Measurements from ENCODE around the gene HIBADH. TPM values are rescaled to one million over a fixed set of nuclear protein-coding genes. Genes with fewer than 3 reads are reported as not detected.

HIBADH gene
- total and polyA plus RNA-seq, 10 of the 15 experiments (the other 5 are each of a cell fraction or from before 2014, with no cell fraction given) = 8.7 to 36.1 (median 18.6) TPM

GRCh38 chr7:27520815-27521790 lies 141.6 kb downstream of the HIBADH start:
- FAIRE-seq = no peak
- ChIA-PET RAD21 (ENCODE audit: unreplicated experiment) (no interaction called here), POLR2A (no interaction called here), SMC1A (ENCODE audit: uncharacterized antibody, unreplicated experiment) (interaction anchor here (1.5 kb wide), 1 partner anchor 253 kb away, joined by 4 read pairs; no protein-coding TSS in a partner anchor), CTCF (interaction anchor here (1.5 kb wide), 1 partner anchor 8 kb away, joined by 3 read pairs; no protein-coding TSS in a partner anchor)
- Histone ChIP-seq H2AFZ (ENCODE audit: control insufficient read depth, low read depth, low read length) (no peak overlapping the region), H3K27ac (ENCODE audit: control insufficient read depth, insufficient read depth) (no peak overlapping the region), H3K79me2 (ENCODE audit: control insufficient read depth, insufficient read depth, low read length) (no peaks in the 10 kb centered on the region), H3K4me3 (no peak overlapping the region), H3K9me3 (replicated peaks; ENCODE audit: control insufficient read depth, insufficient read depth, low read length) (no peaks in the 10 kb centered on the region), H3K9ac (ENCODE audit: control insufficient read depth, insufficient read depth, low read length) (no peak overlapping the region), H3K4me1 (ENCODE audit: control insufficient read depth, insufficient read depth, low read length) (no peaks in the 10 kb centered on the region), H3K27me3 (replicated peaks in 1 of 2; ENCODE audit: control insufficient read depth in 2 of 2, insufficient read depth in 2 of 2, low read length in 1 of 2) (no peaks in the 10 kb centered on the region), H3K4me2 (ENCODE audit: control insufficient read depth, insufficient read depth) (no peak overlapping the region), H4K20me1 (ENCODE audit: control insufficient read depth, insufficient read depth) (no peaks in the 10 kb centered on the region), H3K36me3 (ENCODE audit: control insufficient read depth in 2 of 2, insufficient read depth in 2 of 2, low read length in 1 of 2) (no peaks in the 10 kb centered on the region)
- intact Hi-C loops (cut with micrococcal nuclease; ENCODE audit: unreplicated experiment) (no loop called here), in situ Hi-C loops (cut with MboI) (no loop called here)
- DNase-seq (ENCODE audit: low read depth, low spot score) = no peak
- 87% methylated on average over 17 of the region's 17 CpGs for WGBS (ENCODE audit: insufficient coverage, insufficient replicate concordance, low lambda C conversion rate, missing lambda C conversion rate)
- no peak for ATAC-seq
- no TSS peak for BruUV-seq (replicated peaks)
- no peak for TF ChIP-seq RB1 (IDR thresholded peaks at IDR 0.05; ENCODE audit: borderline replicate concordance)
- no peak for TF ChIP-seq TARDBP (IDR thresholded peaks at IDR 0.05; ENCODE audit: borderline replicate concordance)
- TF ChIP-seq BCL11A (IDR thresholded peaks at IDR 0.05; ENCODE audit: low read depth, low read length) = no peak
- no peak for TF ChIP-seq WRNIP1 (IDR thresholded peaks at IDR 0.05; ENCODE audit: borderline replicate concordance, low read depth, low read length)
- no peak for TF ChIP-seq PBX3 (IDR thresholded peaks at IDR 0.05; ENCODE audit: insufficient replicate concordance, low read depth, low read length)
- TF ChIP-seq NR2C1 (IDR thresholded peaks at IDR 0.05) = no peak
- TF ChIP-seq MYB (IDR thresholded peaks at IDR 0.05; ENCODE audit: borderline replicate concordance, low read depth, low read length) = no peak
- TF ChIP-seq BACH1 (IDR thresholded peaks at IDR 0.05; ENCODE audit: borderline replicate concordance) = no peak
- no peak for TF ChIP-seq SMAD5 (IDR thresholded peaks at IDR 0.05; ENCODE audit: low read depth)
- TF ChIP-seq USF1 (IDR thresholded peaks at IDR 0.05; ENCODE audit: borderline replicate concordance, extremely low read length, insufficient read depth, low read depth, low read length) = no peak
- no peak for TF ChIP-seq ZSCAN29 (IDR thresholded peaks at IDR 0.05)
- TF ChIP-seq FOXM1 (IDR thresholded peaks at IDR 0.05; ENCODE audit: low read depth, low read length) = no peak
- TF ChIP-seq TAF1 (IDR thresholded peaks at IDR 0.05; ENCODE audit: borderline replicate concordance, low read depth, low read length) = no peak
- no peak for TF ChIP-seq EED (IDR thresholded peaks at IDR 0.05; ENCODE audit: low read depth)
- no peak for TF ChIP-seq SREBF1 (IDR thresholded peaks at IDR 0.05; ENCODE audit: low read length)
- no peak for TF ChIP-seq CEBPB (IDR thresholded peaks at IDR 0.05; ENCODE audit: borderline replicate concordance in 1 of 2, low read depth in 2 of 2, low read length in 2 of 2)
- no peak for TF ChIP-seq ZBTB33 (IDR thresholded peaks at IDR 0.05)
- no peak for TF ChIP-seq ZNF24 (IDR thresholded peaks at IDR 0.05)
